Bronchial epithelial cell (primary cell): Measurements from ENCODE around the gene CSNK1A1. TPM values are rescaled to one million over a fixed set of nuclear protein-coding genes. Genes with fewer than 3 reads are reported as not detected.

ENCODE experiments used
- DNase-seq: peaks from one replicate; pipeline ENCODE4 v3.0.0-alpha.2; 2010; ENCODE audit warnings: low read depth
- FAIRE-seq: peaks from 2 replicates; lab custom pipeline; 2011; peaks lifted over from hg19 to GRCh38; lab: Jason Lieb, UNC
- H3K27me3 ChIP-seq: 2 replicates; pipeline ENCODE4 v1.5.1; 2011; ENCODE audit warnings: low read length; ENCODE audit not compliant: control insufficient read depth, insufficient read depth
- H3K36me3 ChIP-seq: 2 replicates; pipeline ENCODE4 v1.5.1; 2011; ENCODE audit warnings: low read length; ENCODE audit not compliant: control insufficient read depth, insufficient read depth
- H3K4me3 ChIP-seq: 2 replicates; pipeline ENCODE4 v1.5.1; 2011; ENCODE audit warnings: mild to moderate bottlenecking, low read depth, low read length, control low read depth
- total RNA-seq: library from RNA; depleted of rRNA; stranded (reverse); fragments of >200 nt; gene quantifications from 2 replicates; pipeline ENCODE4 v1.2.1, GENCODE V29; 2014
- TF ChIP-seq, protein P1 (sequence below): IDR thresholded peaks from 2 replicates; pipeline ENCODE4 v1.5.1; 2011; ENCODE audit warnings: mild to moderate bottlenecking, moderate library complexity, low read length, control low read depth, inconsistent platforms; ENCODE audit not compliant: insufficient read depth, severe bottlenecking

The CSNK1A1 gene
- total RNA-seq, 1 donor from 2014 or later = 518 TPM

DNA sequence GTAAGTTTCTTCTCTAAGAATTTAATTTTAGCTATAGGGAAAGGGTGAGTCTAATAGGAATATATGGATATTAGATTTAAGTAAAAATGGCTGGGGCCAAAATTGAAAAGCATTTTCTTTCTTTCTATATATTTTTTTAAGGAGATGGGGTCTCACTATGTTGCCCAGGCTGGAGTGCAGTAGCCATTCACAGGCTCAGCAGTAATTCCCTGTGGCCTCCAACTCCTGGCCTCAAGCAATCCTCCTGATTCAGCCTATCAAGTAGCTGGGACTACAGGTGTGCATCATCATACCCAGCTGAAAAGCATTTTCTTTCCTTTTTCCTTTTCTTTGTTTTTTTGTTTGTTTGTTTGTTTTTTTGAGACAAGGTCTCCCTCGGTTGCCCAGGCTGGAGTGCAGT, 41.1 kb downstream of the CSNK1A1 start:
- Histone ChIP-seq H3K36me3 (peaks cover 27% of the 10 kb centered on the region), H3K27me3 (no peaks in the 10 kb centered on the region)

DNA sequence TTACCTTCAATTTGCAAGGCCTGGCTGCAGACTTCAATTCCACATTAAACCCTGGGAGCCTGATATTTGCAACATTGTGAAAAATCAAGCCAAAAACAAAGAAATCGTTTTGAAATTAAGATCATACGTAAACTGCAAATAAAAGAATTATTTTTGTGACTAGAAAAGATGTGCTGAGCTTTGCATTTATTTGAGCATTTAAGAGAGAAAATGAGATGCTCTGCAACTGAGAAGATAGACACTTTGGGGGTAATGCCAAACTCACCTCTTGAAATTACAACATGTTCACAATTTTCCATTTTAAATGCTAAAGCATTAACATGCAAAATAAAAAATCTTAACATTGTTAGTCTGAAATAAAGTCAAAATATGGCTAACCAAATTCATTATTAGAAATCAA, 46.6 kb downstream of the CSNK1A1 start:
- DNase-seq (no peak), FAIRE-seq (no peak)
- no peak overlapping the region for H3K4me3 ChIP-seq
- H3K27me3 ChIP-seq = no peaks in the 10 kb centered on the region
- H3K36me3 ChIP-seq = peaks cover 20% of the 10 kb centered on the region
- TF ChIP-seq, protein P1, sequence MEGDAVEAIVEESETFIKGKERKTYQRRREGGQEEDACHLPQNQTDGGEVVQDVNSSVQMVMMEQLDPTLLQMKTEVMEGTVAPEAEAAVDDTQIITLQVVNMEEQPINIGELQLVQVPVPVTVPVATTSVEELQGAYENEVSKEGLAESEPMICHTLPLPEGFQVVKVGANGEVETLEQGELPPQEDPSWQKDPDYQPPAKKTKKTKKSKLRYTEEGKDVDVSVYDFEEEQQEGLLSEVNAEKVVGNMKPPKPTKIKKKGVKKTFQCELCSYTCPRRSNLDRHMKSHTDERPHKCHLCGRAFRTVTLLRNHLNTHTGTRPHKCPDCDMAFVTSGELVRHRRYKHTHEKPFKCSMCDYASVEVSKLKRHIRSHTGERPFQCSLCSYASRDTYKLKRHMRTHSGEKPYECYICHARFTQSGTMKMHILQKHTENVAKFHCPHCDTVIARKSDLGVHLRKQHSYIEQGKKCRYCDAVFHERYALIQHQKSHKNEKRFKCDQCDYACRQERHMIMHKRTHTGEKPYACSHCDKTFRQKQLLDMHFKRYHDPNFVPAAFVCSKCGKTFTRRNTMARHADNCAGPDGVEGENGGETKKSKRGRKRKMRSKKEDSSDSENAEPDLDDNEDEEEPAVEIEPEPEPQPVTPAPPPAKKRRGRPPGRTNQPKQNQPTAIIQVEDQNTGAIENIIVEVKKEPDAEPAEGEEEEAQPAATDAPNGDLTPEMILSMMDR = no peak

More for the DNA sequence above, 41.1 kb downstream of the CSNK1A1 start:
- H3K4me3 ChIP-seq = no peak overlapping the region
- no peak for DNase-seq
- no peak for FAIRE-seq
- TF ChIP-seq, protein P1 = no peak

- H3K36me3 ChIP-seq = peaks cover 18% of the 10 kb centered on the region
- no peak for DNase-seq
- H3K4me3 ChIP-seq = no peak overlapping the region
- TF ChIP-seq, protein P1 = no peak
- no peak for FAIRE-seq
- H3K27me3 ChIP-seq = no peaks in the 10 kb centered on the region
Observed at GRCh38 chr5:149503006-149503405, 48.2 kb downstream of the CSNK1A1 start.

DNA sequence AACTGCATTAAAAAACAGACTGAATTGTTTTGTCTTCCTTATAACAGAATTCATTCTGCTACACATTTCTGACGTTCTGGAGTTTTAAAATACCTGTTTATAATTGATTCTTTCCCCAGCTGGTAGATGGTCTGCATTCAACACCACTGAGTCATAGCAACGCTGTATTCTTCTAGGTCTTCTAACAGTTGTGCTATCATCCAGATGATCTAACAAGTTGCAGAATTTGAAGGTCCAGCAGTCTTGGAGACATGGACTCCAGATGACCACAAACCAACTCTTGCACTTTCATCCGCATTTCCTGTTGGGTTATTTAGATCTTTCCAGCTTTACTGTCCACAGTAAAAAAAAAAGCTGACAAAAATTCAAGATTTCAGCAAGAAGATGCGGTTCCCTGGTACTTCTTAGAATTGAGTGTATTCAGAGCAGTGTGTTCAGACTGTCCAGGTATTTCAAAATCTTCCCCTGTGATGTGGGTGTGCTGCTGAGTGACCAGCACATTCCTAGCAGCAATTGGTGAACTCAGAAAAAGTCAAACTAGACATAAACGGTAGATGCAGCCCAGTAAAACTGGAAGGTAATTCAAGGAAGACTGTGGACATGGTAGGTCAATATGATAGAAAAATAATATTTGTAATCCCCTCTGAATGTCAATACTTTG, 50.2 kb downstream of the CSNK1A1 start:
- Histone ChIP-seq H3K36me3 (peaks cover 17% of the 10 kb centered on the region), H3K4me3 (no peak overlapping the region), H3K27me3 (no peaks in the 10 kb centered on the region)
- TF ChIP-seq, protein P1 = no peak
- FAIRE-seq (no peak), DNase-seq (no peak)

- peaks cover 10% of the 10 kb centered on the region for H3K36me3 ChIP-seq
- H3K27me3 ChIP-seq = no peaks in the 10 kb centered on the region
- TF ChIP-seq, protein P1 = no peak
- no peak overlapping the region for H3K4me3 ChIP-seq
- no peak for DNase-seq
- no peak for FAIRE-seq
Observed at GRCh38 chr5:149498724-149499336, 52.4 kb downstream of the CSNK1A1 start.
